ENCODE results near the gene PLB1.
"Not testable (repeated sequence)": the region's sequence is repeated elsewhere in the genome, so short reads cannot be mapped to it uniquely, and the experiment has no call there.

PLB1 gene

DNA sequence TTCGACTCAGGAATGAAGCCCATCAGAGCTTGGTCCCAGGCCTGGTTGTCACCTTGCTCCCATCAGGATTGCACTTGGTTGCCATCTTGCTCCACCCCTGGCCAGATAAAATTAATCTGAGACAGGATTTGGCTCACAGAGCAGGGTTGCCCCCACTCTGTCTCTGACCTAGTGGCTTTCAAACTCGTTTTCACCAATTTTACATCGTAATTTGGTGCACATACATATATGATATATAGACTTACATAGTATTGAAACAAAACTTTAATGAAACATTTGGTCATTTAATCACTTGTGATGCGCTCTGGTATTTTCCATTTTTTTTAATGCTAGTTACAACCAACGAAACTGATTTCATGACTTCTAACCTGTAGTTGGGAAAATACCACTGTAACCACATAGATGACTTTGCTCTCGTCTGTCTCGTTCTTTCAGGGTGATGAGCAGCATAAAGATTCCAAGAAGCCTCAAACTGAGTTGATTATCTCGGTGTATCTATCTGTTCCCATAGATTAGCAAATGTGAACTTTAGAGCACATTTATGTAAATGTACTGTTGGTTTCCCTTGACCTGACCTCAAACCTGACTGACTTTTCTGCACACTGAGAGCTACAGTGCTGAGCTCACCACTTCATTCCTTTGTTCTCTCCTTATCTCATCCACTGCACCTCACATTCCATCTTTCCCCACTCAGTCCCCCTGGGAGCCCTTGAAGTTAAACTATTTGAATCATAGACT, 30.5 kb upstream of the PLB1 start:
- no peak for DNase-seq

DNA sequence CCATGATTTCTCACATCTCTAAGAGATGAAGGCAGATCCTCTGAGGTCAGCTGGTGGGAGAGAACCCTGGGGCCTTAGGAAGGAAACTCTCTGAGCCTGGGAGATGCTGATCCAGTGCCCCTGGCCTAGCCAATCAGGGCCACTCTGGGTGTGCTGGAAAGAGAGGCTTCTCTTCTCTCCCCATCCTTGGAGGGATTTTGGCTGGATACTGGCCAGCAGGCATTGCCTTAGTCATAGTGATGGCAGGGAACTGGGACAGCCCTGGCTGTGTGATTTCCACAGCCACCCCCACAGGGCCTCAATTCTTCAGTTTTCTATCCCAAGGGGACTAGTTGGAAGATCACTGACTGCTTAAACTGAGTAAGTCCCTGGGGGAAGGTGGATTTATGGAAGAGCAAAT, 26.6 kb upstream of the PLB1 start:
- DNase-seq = no peak

DNA sequence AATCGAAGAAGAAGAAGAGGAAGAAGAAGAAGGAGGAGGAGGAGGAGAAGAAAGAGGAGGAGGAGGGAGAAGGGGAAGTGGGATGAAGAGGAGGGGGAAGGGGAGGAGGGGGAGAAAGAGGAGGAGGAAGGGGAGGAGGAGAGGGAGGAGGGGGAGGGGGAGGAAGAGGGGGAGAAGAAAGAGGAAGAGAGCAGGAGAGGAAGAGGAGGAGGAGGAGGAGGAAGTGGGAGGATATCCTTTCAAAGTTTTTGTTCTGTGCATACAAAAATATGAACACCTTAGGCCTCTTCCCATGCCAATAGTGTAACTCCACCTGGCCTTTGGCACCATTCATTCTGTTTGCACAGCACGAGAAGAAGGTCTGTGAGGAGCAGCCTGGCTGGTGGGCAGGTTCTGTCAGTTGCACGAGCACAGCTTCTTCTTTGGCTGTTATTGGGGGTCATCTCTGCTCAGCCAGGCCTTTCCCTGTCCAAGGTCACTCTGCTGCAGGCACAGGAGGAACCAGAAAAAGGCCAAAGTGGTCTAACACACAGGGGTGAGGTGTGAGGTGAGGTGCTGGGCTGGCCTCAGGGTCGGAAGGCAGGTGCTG, 25.8 kb upstream of the PLB1 start:
- no peak for DNase-seq

DNA sequence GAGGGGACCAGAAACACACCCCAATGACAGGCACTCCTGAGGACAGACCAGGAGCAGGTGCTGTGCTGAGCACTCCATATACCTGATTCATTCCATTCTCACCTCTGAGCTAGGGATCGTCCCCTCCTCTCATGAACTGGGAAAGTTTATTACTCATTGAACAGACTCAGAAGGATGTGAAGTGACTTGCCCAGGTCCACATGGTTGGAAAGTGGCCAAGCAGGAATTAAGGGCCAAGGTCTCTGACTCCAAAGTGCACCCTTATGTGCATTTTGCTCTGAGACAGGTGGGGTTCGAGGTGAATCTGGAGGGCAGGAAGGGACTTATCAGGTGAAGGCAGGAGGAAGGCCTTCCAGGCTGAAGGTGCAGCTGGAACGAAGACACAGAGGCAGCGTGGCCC, 25.1 kb upstream of the PLB1 start:
- no peak for DNase-seq

DNA sequence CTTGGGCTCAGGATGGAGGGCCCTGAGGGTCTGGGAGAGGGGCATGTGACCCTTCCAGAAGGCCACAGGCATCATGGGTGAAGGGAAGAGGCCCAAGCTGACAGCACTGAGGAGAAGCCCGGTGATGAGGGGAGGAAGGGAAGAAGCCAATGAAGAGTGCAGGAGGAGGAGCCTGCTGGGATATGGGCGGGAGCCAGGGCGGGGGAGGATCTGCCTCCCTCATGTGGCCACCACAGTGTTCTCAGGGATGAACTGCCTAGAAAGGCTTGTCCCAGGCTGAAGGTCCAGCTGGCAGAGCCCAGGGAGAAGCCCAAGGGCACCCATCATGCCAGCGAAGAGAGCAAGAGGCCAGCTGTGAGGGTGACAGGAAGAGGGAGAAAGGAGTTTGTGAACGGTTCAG, 24.6 kb upstream of the PLB1 start:
- no peak for DNase-seq

DNA sequence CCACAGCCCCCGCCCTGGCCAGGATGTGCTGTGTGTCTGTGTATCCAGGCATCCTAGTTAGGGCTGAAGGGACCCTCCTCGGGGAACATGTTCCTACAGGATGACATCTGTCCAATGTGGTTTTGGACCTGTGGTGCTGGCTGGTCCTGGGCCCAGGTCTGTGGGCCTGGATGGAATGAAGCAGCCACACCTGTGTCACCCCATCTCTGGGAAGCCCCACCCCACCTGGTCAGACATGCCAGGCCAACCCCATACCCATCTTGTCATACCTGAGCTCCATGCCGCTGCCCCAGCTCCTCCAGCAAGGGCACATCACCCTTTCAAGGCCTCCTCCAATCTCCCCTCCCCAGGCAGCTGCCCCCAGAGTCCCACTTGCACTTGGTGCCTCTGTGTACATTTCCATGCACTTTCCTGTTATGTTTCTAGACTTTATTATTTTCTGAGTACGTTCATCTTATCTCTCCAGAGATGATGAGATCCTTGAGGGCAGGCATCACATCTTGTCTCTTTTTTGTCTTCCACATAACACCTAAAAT, 24.1 kb upstream of the PLB1 start:
- DNase-seq = no peak

DNA sequence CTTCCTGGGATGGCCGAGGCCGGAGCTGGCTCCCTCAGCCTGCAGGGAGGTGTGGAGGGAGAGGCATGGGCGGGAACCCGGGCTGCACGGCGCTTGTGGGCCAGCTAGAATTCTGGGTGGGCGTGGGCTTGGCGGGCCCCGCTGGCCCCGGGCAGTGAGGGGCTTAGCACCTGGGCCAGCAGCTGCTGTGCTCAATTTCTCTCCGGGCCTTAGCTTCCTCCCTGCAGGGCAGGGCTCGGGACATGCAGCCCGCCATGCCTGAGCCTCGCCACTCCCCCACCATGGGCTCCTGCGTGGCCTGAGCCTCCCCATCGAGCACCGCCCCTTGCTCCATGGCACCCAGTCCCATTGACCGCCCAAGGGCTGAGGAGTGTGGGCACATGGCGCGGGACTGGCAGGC, 23.2 kb upstream of the PLB1 start:
- DNase-seq = not testable (repeated sequence)

DNA sequence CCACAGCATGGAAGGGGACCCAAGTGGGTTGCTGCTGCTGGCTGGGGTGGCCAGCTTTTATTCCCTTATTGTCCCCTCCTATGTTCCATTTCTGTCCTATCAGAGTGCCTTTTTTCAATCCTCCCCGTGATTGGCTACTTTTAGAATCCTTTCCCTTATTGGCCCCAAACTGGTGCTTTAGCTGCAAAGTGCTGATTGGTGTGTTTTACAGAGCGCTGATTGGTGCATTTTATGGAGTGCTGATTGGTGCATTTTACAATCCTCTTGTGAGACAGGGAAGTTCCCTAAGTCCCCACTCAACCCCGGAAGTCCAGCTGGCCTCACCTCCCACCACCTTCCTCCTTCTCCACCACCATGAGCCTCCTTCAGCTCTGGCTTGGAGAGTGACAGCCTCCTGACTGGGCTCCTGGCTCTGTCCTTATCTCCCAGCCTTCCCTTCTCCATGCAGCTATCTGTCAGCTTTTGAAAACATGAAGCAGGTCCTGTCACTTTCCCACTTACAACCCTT, 20.7 kb upstream of the PLB1 start:
- DNase-seq = no peak

DNA sequence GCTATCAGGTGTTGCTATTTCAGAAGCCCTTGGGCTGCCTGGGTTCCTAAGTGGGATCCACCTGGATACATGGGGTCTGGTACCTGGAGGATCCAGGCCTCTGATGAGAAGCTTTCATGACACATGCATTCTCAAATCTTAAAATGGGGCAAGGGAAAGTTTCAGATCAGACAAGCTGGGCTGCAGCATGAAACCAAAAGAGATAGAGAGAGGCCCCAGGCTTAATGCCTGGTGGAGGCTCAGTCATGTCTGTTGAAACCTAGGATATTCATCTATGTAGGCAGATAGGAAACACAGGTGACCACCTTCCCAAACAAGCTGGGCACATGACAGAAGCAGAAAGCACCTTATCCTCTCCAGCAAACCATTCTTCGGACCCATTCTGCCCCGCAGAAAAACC, 18.8 kb upstream of the PLB1 start:
- DNase-seq = no peak

DNA sequence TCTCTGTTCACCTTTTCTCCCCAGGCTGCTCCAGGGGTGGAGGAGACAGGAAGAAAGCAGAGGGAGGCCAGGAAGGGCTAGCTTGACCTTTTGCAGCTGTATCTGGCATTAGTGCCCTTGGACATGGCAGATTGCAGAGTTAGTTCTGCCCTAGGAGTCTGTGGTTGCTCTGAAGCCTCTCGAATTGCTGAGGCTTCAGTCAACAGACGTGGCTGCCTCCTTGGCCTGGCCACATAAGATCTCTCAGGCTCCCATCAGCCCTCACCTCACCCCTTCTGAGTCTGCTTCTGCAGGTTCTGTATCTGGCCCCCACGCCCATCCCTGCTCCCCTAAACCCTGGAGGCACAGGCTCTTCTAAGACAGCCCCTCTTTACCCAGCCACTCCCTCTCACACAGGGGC, 18.2 kb upstream of the PLB1 start:
- no peak for DNase-seq

DNA sequence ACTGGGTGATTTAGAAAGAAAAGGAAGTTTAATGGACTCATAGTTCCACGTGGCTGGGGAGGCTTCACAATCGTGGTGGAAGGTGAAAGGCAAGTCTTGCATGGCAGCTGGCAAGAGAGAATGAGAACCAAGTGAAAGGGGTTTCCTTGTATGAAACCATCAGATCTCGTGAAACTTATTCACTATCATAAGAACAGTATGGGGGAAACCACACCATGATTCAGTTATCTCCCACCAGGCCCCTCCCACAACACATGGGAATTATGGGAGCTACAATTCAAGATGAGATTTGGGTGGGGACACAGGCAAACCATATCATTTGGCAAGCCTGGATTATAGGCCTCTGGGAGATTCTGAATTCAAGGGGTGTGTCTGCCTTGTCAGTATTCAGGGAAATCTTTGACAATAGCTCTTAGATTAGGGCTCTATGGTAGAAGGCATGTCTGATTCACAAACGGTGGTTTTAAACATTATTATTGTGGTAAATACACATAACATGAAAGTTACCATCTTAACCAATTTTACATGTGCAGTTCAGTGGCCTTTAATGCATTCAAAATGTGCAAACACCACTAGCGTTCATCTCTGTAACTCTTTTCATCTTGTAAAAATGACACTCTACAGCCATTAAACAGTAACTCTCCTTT, 15.3 kb upstream of the PLB1 start:
- no peak for DNase-seq

DNA sequence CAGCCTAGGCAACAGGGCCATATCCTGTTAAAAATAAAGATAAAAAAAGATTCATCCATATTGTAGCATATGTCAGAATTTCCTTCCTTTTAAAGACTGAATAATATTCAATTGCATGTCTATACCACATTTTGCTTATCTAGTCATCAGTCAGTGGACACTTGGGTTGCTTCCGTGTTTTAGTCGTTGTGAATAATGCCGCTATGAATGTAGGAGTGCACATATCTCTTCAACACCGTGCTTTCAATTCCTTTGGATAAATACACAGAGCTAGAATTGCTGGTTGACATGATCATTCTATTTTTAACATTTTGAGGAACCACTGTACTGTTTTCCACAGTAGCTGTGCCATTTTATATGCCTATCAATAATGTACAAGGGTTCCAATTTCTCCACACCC, 14.0 kb upstream of the PLB1 start:
- DNase-seq = no peak

DNA sequence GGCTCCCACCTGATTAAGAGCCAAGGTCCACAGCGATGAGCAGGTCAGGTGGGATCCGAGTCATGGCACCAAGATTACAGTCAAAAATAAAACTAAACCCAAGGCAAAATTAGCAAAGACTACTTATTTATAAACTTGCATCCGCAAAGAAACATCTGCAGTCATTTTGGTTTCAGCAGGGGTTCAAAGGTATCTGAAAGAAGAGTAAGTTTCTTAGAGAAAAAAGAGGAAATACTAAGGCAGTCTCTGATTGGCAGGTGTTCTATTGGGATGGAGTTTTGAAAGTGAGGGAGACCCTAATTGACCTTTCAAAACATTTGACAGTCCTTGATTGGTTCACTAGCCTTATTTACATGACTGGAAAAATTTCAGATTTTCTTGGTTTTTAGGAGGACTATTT, 11.0 kb upstream of the PLB1 start:
- no peak for DNase-seq

DNA sequence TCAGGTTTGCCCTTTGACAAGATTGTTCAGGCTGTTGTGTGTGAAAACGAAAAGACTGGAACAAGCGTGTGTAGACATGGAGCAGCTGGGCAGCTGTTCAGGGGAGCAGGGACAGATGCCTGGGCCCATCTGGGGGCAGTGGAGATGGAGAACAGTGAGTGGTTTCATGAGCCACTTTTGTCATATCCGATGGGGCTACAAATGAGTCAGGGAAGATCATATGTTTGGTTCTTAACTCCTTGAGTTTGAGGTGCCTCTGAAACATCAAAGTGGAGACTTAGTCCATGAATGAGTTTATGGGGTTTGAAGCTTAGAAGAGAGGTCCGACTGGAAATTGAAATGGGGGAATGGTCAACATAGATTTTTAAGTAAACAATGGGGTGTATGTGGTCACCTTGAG, 9.3 kb upstream of the PLB1 start:
- no peak for DNase-seq

DNA sequence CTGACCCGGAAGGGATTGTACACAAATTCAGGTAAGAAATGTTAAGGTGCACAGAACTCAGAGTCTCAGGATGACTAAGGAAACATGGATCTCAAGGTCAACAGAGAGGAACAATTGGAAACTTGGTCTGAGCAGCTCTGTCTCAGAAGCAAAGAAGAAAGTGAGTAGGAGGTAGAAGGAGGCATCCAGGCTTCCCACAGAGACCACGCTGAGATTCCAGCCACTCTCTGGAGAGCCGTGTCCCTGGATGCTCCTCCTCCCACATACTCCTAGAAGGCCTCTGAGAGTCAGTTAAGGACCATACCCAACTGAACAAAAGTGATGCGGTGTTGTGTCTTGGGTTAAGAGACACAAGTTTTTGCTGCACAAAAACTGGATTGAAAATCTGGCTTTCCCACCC, 8.6 kb upstream of the PLB1 start:
- no peak for DNase-seq

DNA sequence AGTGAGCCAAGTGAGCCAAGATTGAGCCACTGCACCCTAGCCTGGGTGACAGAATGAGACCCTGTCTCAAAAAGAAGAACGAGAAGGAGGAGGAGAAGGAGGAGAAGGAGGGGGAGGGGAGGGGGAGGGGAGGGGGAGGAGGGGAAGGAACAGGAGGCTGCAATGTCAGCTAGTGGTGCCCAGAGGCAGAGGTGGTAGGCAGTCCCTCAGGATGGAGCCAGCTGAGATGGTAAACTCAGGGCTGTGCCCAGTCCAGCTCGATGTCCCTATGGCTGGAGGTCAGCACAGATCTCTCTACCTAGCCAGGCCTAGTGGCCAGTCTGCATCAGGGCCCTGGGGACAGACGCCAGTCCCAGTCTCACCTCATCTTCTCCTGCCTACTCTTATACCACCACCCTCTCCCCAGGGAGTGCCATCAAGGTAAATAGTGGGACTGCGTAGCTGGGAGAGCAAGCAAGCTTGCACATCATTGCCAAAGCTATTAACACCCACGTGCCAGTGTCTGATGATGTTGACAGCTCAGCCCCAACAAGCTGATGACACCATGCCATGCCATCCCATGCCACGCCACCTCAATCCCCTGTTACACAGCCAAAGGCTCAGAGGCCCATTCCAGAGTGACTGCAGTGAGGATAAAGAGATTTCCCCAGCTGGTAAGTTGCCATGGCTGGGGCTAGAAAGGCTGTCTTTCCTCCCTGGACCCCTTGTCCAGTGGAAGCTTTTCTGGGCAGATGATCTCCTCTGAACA, 7.6 kb upstream of the PLB1 start:
- DNase-seq = no peak

DNA sequence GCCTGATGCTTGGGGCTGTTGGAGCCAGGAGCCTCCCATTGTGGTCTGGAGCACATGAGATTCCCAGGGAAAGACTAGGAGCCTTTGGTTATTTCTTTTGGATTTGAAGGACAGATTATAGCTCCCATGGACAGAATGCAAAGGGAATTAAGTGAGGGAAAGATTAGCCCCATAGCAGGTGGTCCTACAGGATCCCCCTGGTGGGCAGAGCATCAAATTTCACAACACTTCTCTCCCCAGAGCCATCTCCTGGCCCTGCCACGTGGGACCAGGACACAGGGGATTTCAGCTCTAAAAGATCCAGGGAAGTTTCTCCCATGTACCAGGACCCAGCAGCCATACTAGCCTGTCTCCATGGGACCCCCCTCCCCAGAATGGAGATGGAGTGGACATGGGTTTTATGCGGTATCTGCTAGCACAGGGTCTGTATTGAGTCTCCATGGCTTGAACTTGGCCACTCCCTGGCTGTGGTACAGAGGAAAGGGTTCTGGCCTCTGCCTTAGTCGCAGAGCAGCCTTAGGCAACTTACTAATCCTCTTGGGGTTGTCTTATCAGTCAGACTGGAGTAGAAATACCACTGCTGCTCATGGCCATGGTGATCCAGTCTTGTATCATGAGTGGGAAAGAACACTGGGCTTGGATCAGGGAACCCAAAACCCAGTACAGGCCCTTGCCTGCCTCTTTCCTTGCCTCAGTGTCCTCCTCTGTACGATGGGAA, 6.8 kb upstream of the PLB1 start:
- no peak for DNase-seq

DNA sequence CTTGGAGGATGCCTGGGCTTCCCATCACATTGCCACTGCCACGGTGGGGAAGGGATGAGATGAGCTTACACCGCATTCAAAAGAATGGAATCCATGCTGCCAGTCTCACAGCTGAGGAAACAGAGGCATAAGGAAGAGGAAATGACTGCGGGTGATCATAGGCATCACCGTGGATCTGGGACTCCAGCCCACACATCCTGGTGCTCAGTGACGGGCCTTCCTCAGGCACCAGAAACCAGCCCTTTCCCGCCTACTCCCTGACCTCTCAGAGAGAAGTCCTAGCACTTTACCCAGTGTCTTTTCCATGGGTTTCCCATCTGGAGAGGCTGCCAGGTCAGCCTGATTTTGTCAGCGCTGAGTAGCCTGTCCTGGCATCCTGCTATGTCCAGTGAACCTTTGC, 5.3 kb upstream of the PLB1 start:
- DNase-seq = no peak

DNA sequence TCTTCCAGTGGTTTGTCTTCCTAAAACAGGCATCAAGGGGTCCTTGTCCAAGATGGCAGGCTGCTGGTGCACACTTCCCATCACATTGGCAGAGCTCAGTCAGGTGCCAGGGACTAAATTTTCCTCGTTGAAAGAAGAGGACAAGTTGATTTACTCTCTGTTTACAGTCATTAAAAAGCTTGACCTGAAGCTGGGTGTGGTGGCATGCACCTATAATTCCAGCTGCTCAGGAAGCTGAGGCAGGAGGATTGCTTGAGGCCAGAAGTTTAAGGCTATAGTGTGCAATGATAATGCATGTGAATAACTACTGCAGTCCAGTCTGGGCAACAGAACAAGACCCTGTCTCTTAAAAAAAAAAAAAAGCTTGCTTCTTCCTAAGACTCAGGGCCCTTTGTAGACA, 3.6 kb upstream of the PLB1 start:
- no peak for DNase-seq

DNA sequence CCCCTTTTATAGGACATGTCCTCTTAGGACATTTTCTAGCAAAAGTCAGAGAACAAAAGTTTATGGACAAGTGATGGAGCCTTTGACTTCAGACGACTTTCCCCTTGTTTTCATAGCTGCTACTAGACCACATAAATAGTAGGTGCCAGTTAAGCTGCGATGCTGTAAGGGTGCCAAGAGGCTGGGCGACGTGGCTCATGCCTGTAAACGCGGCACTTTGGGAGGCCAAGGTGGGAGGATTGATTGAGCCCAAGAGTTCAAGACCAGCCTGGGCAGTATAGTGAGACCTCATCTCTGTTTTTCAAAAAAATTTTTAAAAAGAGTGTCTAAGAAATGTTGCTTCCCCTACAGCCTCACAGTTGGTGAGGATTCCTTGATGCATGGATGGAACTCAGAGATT, 2.2 kb upstream of the PLB1 start:
- DNase-seq = no peak

DNA sequence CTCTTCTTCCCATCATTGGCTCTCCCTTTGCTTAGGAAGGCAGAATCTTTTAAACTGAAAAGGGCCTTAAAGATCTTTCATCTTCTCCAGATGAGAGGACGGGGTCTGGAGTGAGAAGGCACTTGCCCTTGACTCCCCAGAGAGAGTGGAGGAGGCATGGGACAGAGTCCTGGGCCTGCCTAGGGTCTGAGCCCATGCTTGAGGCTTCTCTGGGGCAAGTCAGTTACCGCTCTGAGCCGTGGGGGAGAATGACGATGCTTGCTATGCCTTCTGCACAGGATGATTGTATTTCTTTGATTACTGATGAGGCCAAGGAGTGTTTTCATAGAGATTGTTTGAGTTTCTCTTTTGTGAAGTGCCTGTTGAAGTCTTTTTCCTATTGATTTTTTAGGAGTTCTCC, 921 bp downstream of the PLB1 start:
- DNase-seq = no peak

DNA sequence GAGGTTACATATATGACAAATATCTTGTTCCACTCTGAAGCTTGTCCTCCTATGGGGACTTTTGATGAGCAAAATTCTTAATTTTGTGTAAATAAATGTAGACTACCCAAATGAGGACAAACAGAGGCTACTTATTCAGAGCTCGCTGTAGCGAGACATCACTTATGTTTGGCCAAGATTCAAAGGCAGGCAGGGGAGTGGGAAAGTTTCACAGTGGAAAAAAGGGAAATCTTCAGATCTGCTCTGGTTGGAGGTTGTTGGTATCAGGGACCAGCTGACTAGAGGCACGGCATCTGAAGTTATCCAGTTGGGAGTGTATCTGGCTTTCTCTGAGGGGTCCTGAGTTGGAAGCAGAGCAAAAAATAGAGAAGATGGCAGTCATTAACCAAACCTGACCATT, 1.3 kb downstream of the PLB1 start:
- no peak for DNase-seq

DNA sequence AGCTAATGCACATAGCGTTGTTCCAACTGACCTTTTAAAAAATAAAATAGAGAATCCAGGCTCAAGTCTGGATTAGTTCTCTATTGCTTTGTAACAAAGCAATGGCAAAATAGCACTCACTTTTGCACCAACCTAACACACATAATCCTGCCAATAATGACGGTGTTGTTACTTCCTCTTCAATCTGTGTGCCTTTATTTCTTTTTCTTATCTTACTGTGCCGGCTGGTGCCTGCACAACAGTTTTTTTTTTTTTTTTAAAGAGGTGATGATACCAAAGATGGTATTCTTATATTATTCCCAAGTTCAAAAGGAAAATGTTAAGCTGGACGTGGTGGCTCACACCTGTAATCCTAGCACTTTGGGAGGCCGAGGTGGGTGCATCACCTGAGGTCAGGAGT, 3.4 kb downstream of the PLB1 start:
- no peak for DNase-seq

Measured in activated effector memory CD4-positive, alpha-beta T cell treated with Interleukin-2 at 50 U/mL for 16 hours (primary cell).